GM15510 (cell line): ENCODE results near the gene RAB13.

Experiments used
- POLR2A ChIP-seq: IDR thresholded peaks from 3 replicates; pipeline ENCODE4 v1.6.1; 2011; ENCODE audit warnings: borderline replicate concordance; ENCODE audit not compliant: insufficient read length; ENCODE audit errors: extremely low read depth

The RAB13 gene

GRCh38 chr1:153945795-153946621, 40.1 kb downstream of the RAB13 start:
- TF ChIP-seq POLR2A = peak; percentile 66

DNA sequence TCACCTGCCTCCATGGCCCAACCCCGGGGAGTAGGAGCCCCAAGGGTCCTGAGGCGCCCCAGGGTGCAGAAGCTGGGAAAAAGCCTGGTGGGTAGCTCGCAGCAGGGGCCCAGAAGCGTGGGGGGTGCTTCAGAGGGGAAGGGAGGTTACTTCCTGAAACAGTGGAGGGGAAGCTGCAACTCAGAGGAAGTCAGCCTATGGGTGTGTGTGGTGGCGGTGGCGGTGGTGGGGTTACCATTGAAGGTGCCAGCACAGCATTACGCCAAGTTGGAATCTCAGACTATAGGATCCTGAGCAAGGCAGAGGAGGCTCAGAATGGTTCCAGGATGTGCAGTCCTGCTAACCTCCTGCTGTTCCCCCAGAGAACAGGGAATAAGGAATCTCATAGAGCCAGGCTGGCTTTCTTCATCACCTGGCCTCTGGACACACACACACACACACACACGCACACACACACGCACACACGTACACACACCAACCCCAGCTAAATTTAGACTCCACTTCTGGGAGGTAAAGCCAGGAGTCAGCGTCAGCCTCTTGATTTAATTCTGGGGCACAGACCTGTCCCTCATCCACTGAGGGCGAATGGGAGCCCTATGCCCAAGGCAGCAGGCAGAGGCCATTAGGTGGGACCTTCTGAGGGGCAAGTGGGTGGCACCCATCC, 40.9 kb downstream of the RAB13 start:
- peak; percentile 65 for TF ChIP-seq POLR2A

GRCh38 chr1:153944827-153945117, 41.4 kb downstream of the RAB13 start:
- TF ChIP-seq POLR2A = no peak

GRCh38 chr1:153944005-153944826, 41.9 kb downstream of the RAB13 start:
- TF ChIP-seq POLR2A = no peak

- TF ChIP-seq POLR2A = no peak
These were observed 43.2 kb downstream of the RAB13 start for GRCh38 chr1:153942766-153943549.

GRCh38 chr1:153941826-153942725, 44.1 kb downstream of the RAB13 start:
- no peak for TF ChIP-seq POLR2A

GRCh38 chr1:153940756-153941155, 45.4 kb downstream of the RAB13 start:
- no peak for TF ChIP-seq POLR2A

DNA sequence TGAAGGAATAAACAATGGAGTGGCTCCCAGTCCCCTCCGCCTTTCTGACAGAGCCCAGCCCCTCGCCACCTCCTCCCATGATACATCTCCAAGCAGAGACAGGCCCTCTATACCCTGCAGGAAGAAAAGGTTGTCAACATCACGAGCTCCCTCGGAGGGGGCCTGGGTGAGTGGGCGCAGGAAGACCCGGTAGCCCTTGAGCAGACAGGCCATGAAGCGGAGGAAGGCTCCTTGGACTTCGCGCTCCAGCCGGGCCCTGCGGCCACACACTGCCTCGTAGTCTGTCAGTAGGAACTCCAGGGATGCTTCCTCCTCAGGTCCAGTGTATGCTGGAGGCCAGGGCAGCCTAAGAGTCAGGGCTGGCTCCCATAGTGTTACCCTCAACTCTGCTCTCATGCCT, 46.7 kb downstream of the RAB13 start:
- TF ChIP-seq POLR2A = no peak

DNA sequence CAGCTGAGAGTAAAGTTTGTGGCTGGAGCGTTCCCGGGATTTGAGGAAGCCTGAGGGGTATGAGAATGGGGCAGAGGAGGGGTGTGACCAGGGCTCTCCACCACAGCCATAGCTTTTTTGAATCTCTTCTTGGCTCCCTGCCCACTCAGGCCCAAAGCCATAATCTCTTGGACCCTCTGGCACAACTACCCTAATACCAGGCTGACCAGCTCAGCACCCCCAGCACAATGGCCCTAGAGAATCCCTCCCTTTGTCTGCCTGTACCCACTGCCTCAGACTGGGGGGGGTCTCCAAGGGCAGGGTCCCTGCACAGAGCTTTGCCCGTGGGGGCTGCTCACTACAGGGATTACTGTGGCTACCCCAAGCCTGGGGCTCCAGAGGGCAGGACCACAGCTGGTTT, 47.1 kb downstream of the RAB13 start:
- TF ChIP-seq POLR2A = no peak

- TF ChIP-seq POLR2A = no peak
These were observed 48.8 kb downstream of the RAB13 start for GRCh38 chr1:153937331-153937730.

- no peak for TF ChIP-seq POLR2A
These were observed 49.9 kb downstream of the RAB13 start for GRCh38 chr1:153936011-153936802.

DNA sequence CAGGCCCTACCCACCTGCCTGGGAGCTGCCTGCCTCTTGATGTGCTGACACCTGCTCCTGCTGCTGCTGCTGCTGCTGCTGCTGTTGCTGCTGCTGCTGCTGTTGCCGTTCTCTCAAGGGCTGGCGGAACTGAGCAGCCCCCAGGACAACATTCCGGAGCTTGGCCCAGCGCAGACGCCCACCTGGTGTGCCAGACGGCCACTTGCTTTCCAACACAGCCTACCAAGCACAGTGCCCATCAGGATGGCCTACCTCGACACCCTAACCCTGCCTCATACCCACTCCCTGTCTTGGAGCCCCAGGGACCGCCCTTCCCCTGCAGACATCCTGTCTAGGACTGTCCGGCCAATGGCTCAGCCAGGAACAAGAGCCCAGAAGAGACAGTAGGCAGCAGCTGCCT, 51.4 kb downstream of the RAB13 start:
- TF ChIP-seq POLR2A = no peak

DNA sequence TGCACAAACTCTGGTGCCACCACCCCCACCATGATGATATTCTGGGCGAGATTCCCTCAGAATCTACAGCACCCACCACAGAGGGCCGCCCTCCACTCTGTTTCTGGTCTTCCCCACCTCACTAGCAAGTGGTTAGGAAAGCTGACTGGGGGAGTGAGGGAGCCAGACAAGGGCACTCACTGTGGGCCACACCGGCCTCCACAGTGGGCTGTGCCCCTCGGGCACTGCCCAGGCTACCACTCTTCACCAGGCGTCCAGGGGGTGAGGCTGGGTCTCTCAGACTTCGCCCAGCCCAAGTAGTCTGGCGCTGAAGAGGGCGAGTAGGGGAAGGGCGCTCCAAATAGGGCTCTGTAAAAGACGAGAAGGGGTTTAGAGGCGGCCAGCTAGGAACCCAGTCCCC, 52.2 kb downstream of the RAB13 start:
- TF ChIP-seq POLR2A = no peak
